Left ventricle myocardium inferior (tissue), 1 donor: ENCODE data around the gene PKP1. TPM values are rescaled to one million over a fixed set of nuclear protein-coding genes. Genes with fewer than 3 reads are reported as not detected.

Experiments used
- DNase-seq: peaks from one replicate; pipeline ENCODE4 v3.0.0-alpha.2; 2020
- H3K27ac ChIP-seq: fragments of 200-600 bp; replicated peaks from 2 replicates; pipeline ENCODE4 v1.8.0; 2021
- H3K27me3 ChIP-seq: fragments of 200-600 bp; 2 replicates; pipeline ENCODE4 v1.8.0; 2021; ENCODE audit warnings: low read depth
- H3K36me3 ChIP-seq: fragments of 200-600 bp; 2 replicates; pipeline ENCODE4 v1.8.0; 2021
- H3K4me1 ChIP-seq: fragments of 200-600 bp; 2 replicates; pipeline ENCODE4 v1.8.0; 2021
- H3K4me3 ChIP-seq: fragments of 200-600 bp; 2 replicates; pipeline ENCODE4 v1.8.0; 2021; ENCODE audit warnings: mild to moderate bottlenecking, moderate library complexity
- H3K9me3 ChIP-seq: fragments of 200-600 bp; replicated peaks from 2 replicates; pipeline ENCODE4 v1.8.0; 2021
- CTCF ChIP-seq: fragments of 200-600 bp; IDR thresholded peaks from 2 replicates; pipeline ENCODE4 v1.8.0; 2021; ENCODE audit warnings: antibody characterized with exemption, mild to moderate bottlenecking, borderline replicate concordance
- intact Hi-C: fragments of 100-400 bp; cut with micrococcal nuclease; formaldehyde crosslinking; loops from one replicate; pipeline ENCODE4 v1.11.0; 2022
- total RNA-seq: library from RNA; stranded (reverse); fragmentation: NEBNext Ultra II Directional; extraction: Animal tissue kit (Norgen Biotek cat#: 25700); gene quantifications from one replicate; pipeline ENCODE4 v1.2.1, GENCODE V29; 2021
- donor health status: DM: no; HTN: yes; CAD: no; lungs with severe emphysema.

Gene PKP1
- total RNA-seq, 1 donor from 2014 or later: 0.38 TPM

GRCh38 chr1:201347498-201348210 lies 64.3 kb downstream of the PKP1 start:
- no peak for DNase-seq
- Histone ChIP-seq H3K4me3 (no peak overlapping the region), H3K27ac (no peak overlapping the region), H3K27me3 (peaks cover 7% of the 10 kb centered on the region), H3K4me1 (peaks cover 13% of the 10 kb centered on the region), H3K9me3 (no peaks in the 10 kb centered on the region), H3K36me3 (no peaks in the 10 kb centered on the region)
- TF ChIP-seq CTCF: no peak
- intact Hi-C loops: loop anchor here (10.0 kb wide), 1 partner anchor 93 kb away; no protein-coding TSS in a partner anchor

GRCh38 chr1:201348211-201348566 lies 64.9 kb downstream of the PKP1 start:
- TF ChIP-seq CTCF: peak; percentile 62
- DNase-seq: no peak
- H3K27ac ChIP-seq: no peak overlapping the region
- no peaks in the 10 kb centered on the region for H3K9me3 ChIP-seq
- intact Hi-C loops: loop anchor here (10.0 kb wide), 1 partner anchor 93 kb away; no protein-coding TSS in a partner anchor
- H3K4me3 ChIP-seq: no peak overlapping the region
- H3K36me3 ChIP-seq: no peaks in the 10 kb centered on the region
- peaks cover 7% of the 10 kb centered on the region for H3K27me3 ChIP-seq
- H3K4me1 ChIP-seq: peaks cover 13% of the 10 kb centered on the region

- Histone ChIP-seq H3K9me3 (no peaks in the 10 kb centered on the region), H3K27me3 (peaks cover 7% of the 10 kb centered on the region), H3K27ac (no peak overlapping the region), H3K4me1 (peaks cover 13% of the 10 kb centered on the region), H3K36me3 (no peaks in the 10 kb centered on the region), H3K4me3 (no peak overlapping the region)
- intact Hi-C loops: loop anchor here (10.0 kb wide), 1 partner anchor 94 kb away; no protein-coding TSS in a partner anchor
- no peak for TF ChIP-seq CTCF
- no peak for DNase-seq
These were observed 65.8 kb downstream of the PKP1 start for GRCh38 chr1:201349092-201349491.

GRCh38 chr1:201350361-201350725 lies 67.0 kb downstream of the PKP1 start:
- H3K36me3 ChIP-seq: no peaks in the 10 kb centered on the region
- TF ChIP-seq CTCF: no peak
- peaks cover 22% of the 10 kb centered on the region for H3K4me1 ChIP-seq
- no peaks in the 10 kb centered on the region for H3K9me3 ChIP-seq
- H3K4me3 ChIP-seq: no peak overlapping the region
- no peak overlapping the region for H3K27ac ChIP-seq
- no peak for DNase-seq
- intact Hi-C loops: no loop called here
- H3K27me3 ChIP-seq: peaks cover 7% of the 10 kb centered on the region

GRCh38 chr1:201350884-201351283 lies 67.6 kb downstream of the PKP1 start:
- peaks cover 22% of the 10 kb centered on the region for H3K4me1 ChIP-seq
- H3K4me3 ChIP-seq: no peak overlapping the region
- no peaks in the 10 kb centered on the region for H3K36me3 ChIP-seq
- DNase-seq: no peak
- TF ChIP-seq CTCF: no peak
- no peaks in the 10 kb centered on the region for H3K9me3 ChIP-seq
- H3K27me3 ChIP-seq: peaks cover 7% of the 10 kb centered on the region
- H3K27ac ChIP-seq: no peak overlapping the region
- intact Hi-C loops: no loop called here
